Ascending aorta (tissue), 2 donors: ENCODE data around the gene SDK1. TPM values are rescaled to one million over a fixed set of nuclear protein-coding genes. Genes with fewer than 3 reads are reported as not detected.

Experiments
- DNase-seq, 2 donors: peaks; one replicate each; pipeline ENCODE4 v3.0.0-alpha.2; 2019; ENCODE audit warnings: low spot score in 2 of 2
- H3K27ac ChIP-seq, 2 donors: fragments of 200-600 bp; sonication (generic); one replicate each; pipeline ENCODE4 v1.5.1; 2016 to 2017; ENCODE audit warnings: mild to moderate bottlenecking in 1 of 2
- H3K27me3 ChIP-seq: fragments of 200-600 bp; sonication (generic); one replicate; pipeline ENCODE4 v1.5.1; 2017
- H3K36me3 ChIP-seq, 2 donors: fragments of 200-600 bp; sonication (generic); one replicate each; pipeline ENCODE4 v1.5.1; 2016
- H3K4me1 ChIP-seq, 2 donors: fragments of 200-600 bp; sonication (generic); one replicate each; pipeline ENCODE4 v1.5.1; 2016 to 2017; ENCODE audit warnings: mild to moderate bottlenecking in 1 of 2
- H3K4me3 ChIP-seq, 2 donors: fragments of 200-600 bp; sonication (generic); one replicate each; pipeline ENCODE4 v1.5.1; 2016 to 2017; ENCODE audit warnings: mild to moderate bottlenecking in 1 of 2
- H3K9me3 ChIP-seq, 2 donors: fragments of 200-600 bp; sonication (generic); one replicate each; pipeline ENCODE4 v1.5.1; 2016
- CTCF ChIP-seq, 3 experiments: fragments of 200-600 bp in 2 of 3; fragments of 450-650 bp in 1 of 3; sonication (generic) in 2 of 3; IDR thresholded peaks; one replicate each; pipeline ENCODE4 v1.5.1; 2016 to 2019; ENCODE audit warnings: antibody characterized with exemption in 3 of 3, mild to moderate bottlenecking in 1 of 3, moderate library complexity in 1 of 3
- intact Hi-C: fragments of 100-400 bp; cut with DNase I; formaldehyde crosslinking; loops from one replicate; pipeline ENCODE4 v1.15.1; 2023
- total RNA-seq: library from RNA; depleted of rRNA; stranded (reverse); fragments of >200 nt; gene quantifications from one replicate; pipeline ENCODE4 v1.1.0, GENCODE V29; 2016

SDK1 gene
- total RNA-seq, 1 donor from 2014 or later, result 13.3 TPM

- intact Hi-C loops, result no loop called here
Observed at GRCh38 chr7:4113976-4114375, 812.9 kb downstream of the SDK1 start.

GRCh38 chr7:4115442-4115841 lies 814.4 kb downstream of the SDK1 start:
- Histone ChIP-seq H3K36me3 (peaks cover 17 to 51% of the 10 kb centered on the region in 2 donors), H3K27me3 (no peaks in the 10 kb centered on the region), H3K27ac (no peak overlapping the region), H3K4me1 (no peaks in the 10 kb centered on the region), H3K9me3 (peaks cover 0 to 13% of the 10 kb centered on the region in 2 donors), H3K4me3 (no peak overlapping the region)
- TF ChIP-seq CTCF (IDR thresholded peaks at IDR 0.05), result no peak
- DNase-seq, result no peak
- intact Hi-C loops, result no loop called here

More at GRCh38 chr7:4113976-4114375, 812.9 kb downstream of the SDK1 start:
- DNase-seq, result no peak
- TF ChIP-seq CTCF (IDR thresholded peaks at IDR 0.05), result no peak
- H3K27ac ChIP-seq, result no peak overlapping the region
- no peak overlapping the region for H3K4me3 ChIP-seq
- H3K9me3 ChIP-seq, result no peaks in the 10 kb centered on the region
- H3K27me3 ChIP-seq, result no peaks in the 10 kb centered on the region
- no peaks in the 10 kb centered on the region for H3K4me1 ChIP-seq
- peaks cover 17 to 56% of the 10 kb centered on the region in 2 donors for H3K36me3 ChIP-seq

- no peak for TF ChIP-seq CTCF (IDR thresholded peaks at IDR 0.05)
- H3K27me3 ChIP-seq, result no peaks in the 10 kb centered on the region
- peaks cover 17 to 45% of the 10 kb centered on the region in 2 donors for H3K36me3 ChIP-seq
- no peak for DNase-seq
- peaks cover 0 to 17% of the 10 kb centered on the region in 2 donors for H3K9me3 ChIP-seq
- H3K4me1 ChIP-seq, result no peaks in the 10 kb centered on the region
- intact Hi-C loops, result no loop called here
- no peak overlapping the region for H3K4me3 ChIP-seq
- no peak overlapping the region for H3K27ac ChIP-seq
Observed at GRCh38 chr7:4115941-4116610, 815.0 kb downstream of the SDK1 start.

GRCh38 chr7:4119848-4120247 lies 818.8 kb downstream of the SDK1 start:
- intact Hi-C loops, result no loop called here
- H3K27me3 ChIP-seq, result no peaks in the 10 kb centered on the region
- peaks cover 5 to 24% of the 10 kb centered on the region in 2 donors for H3K36me3 ChIP-seq
- H3K27ac ChIP-seq, result no peak overlapping the region
- no peak for DNase-seq
- H3K4me3 ChIP-seq, result no peak overlapping the region
- peaks cover 0 to 17% of the 10 kb centered on the region in 2 donors for H3K9me3 ChIP-seq
- no peak for TF ChIP-seq CTCF (IDR thresholded peaks at IDR 0.05)
- H3K4me1 ChIP-seq, result no peaks in the 10 kb centered on the region

GRCh38 chr7:4123346-4123745 lies 822.3 kb downstream of the SDK1 start:
- Histone ChIP-seq H3K4me3 (no peak overlapping the region), H3K4me1 (no peaks in the 10 kb centered on the region), H3K27me3 (no peaks in the 10 kb centered on the region), H3K9me3 (peaks cover 0 to 17% of the 10 kb centered on the region in 2 donors), H3K27ac (no peak overlapping the region), H3K36me3 (peaks cover 0 to 4% of the 10 kb centered on the region in 2 donors)
- TF ChIP-seq CTCF (IDR thresholded peaks at IDR 0.05), result no peak
- DNase-seq, result no peak
- intact Hi-C loops, result no loop called here
